WERI-Rb-1 (cell line): Measurements from ENCODE around the gene STK4.

Source experiments
- DNase-seq: peaks from one replicate; pipeline ENCODE4 v3.0.0-alpha.2; 2020
- H3K27ac ChIP-seq: fragments of 250-450 bp; sonication (Bioruptor Pico); 2 replicates; pipeline ENCODE4 v1.5.1; 2020; ENCODE audit warnings: mild to moderate bottlenecking, moderate library complexity
- H3K27me3 ChIP-seq: fragments of 250-450 bp; sonication (Bioruptor Pico); 2 replicates; pipeline ENCODE4 v1.5.1; 2021; ENCODE audit warnings: mild to moderate bottlenecking, low read depth, moderate library complexity; ENCODE audit not compliant: insufficient read depth, severe bottlenecking
- H3K36me3 ChIP-seq: fragments of 250-450 bp; sonication (Bioruptor Pico); 2 replicates; pipeline ENCODE4 v1.5.1; 2020; ENCODE audit warnings: mild to moderate bottlenecking, moderate library complexity
- H3K4me3 ChIP-seq: 2 replicates; pipeline ENCODE4 v1.5.1; 2011; ENCODE audit warnings: low read depth, mild to moderate bottlenecking, control low read depth, low read length
- H3K9me3 ChIP-seq: fragments of 250-450 bp; sonication (Bioruptor Pico); 2 replicates; pipeline ENCODE4 v1.5.1; 2021; ENCODE audit warnings: mild to moderate bottlenecking, moderate library complexity; ENCODE audit not compliant: severe bottlenecking
- TF ChIP-seq, protein P1 (sequence below): IDR thresholded peaks from 2 replicates; pipeline ENCODE4 v1.5.1; 2011; ENCODE audit warnings: low read depth, mild to moderate bottlenecking, control low read depth, inconsistent platforms, low read length

The STK4 gene

DNA sequence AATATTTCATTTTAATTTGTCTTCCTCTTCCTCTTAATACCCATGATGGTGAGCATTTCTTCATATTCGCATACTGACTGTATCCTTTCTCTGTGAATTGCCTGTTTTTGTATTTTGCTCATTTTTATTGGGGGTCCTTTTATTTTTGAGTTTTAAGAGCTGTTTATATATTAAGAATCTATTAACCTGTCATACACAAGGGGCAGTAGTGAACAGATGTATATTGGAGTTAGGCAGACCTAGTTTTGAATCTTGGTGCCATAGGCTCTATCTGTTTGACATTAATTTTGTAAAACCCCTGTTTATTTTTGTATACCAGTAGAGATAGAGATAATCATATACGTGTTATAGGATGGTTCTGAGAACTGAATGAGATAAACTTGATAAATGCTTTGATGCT lies 151.7 kb downstream of the STK4 start:
- DNase-seq: no peak
- Histone ChIP-seq H3K27ac (no peak overlapping the region), H3K27me3 (no peaks in the 10 kb centered on the region), H3K36me3 (no peaks in the 10 kb centered on the region), H3K4me3 (no peak overlapping the region), H3K9me3 (no peaks in the 10 kb centered on the region)
- TF ChIP-seq, protein P1, sequence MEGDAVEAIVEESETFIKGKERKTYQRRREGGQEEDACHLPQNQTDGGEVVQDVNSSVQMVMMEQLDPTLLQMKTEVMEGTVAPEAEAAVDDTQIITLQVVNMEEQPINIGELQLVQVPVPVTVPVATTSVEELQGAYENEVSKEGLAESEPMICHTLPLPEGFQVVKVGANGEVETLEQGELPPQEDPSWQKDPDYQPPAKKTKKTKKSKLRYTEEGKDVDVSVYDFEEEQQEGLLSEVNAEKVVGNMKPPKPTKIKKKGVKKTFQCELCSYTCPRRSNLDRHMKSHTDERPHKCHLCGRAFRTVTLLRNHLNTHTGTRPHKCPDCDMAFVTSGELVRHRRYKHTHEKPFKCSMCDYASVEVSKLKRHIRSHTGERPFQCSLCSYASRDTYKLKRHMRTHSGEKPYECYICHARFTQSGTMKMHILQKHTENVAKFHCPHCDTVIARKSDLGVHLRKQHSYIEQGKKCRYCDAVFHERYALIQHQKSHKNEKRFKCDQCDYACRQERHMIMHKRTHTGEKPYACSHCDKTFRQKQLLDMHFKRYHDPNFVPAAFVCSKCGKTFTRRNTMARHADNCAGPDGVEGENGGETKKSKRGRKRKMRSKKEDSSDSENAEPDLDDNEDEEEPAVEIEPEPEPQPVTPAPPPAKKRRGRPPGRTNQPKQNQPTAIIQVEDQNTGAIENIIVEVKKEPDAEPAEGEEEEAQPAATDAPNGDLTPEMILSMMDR: no peak

DNA sequence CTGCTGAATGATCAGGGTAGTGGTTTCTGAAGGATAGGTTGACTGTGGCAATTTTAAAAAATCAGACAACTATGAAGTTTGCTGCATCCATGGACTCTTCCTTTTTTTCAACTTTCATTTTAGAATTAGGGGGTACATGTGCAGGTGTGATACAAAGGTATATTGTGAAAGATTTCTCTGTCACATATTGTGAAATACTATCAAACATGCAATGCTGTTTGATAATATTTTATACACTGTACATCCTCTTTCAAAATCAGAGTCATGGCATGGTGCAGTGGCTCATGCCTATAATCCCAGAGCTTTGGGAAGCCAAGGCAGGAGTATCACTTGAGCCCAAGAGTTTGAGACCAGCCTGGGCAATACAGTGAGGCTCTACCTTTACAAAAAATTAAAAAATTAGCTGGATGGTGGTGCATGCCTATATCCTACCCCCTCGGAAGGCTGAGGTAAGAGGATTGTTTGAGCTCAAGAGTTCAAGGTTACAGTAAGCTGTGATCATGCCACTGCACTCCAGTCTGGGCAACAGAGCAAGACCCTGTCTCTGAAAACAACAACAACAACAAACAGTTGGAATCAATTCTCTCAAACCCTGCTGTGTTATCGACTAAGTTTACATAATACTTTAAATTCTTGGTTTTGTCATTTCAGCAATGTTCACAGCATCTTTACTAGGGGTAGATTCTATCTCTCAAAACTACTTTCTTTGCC lies 153.4 kb downstream of the STK4 start:
- DNase-seq: no peak
- Histone ChIP-seq H3K27me3 (no peaks in the 10 kb centered on the region), H3K4me3 (no peak overlapping the region), H3K27ac (no peak overlapping the region), H3K36me3 (no peaks in the 10 kb centered on the region), H3K9me3 (no peaks in the 10 kb centered on the region)
- TF ChIP-seq, protein P1: no peak

DNA sequence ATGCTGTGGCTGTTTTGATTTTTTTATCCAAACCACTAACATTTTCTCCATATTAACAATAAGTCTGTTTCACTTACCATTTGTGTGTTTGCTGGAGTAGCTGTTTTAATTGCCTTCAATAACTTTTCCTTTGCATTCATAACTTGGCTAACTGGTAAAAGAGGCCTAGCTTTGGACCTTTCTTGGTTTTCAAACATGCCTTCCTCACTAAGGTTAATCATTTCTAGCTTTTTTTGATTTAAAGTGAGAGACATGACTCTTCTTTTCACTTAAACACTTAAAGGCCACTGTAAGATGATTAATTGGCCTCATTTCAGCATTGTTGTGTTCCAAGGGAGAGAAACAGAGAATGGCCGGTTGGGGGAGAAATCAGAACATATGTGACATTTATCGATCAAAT lies 155.1 kb downstream of the STK4 start:
- Histone ChIP-seq H3K9me3 (no peaks in the 10 kb centered on the region), H3K4me3 (no peak overlapping the region), H3K27me3 (no peaks in the 10 kb centered on the region), H3K36me3 (no peaks in the 10 kb centered on the region), H3K27ac (no peak overlapping the region)
- DNase-seq: no peak
- TF ChIP-seq, protein P1: no peak

DNA sequence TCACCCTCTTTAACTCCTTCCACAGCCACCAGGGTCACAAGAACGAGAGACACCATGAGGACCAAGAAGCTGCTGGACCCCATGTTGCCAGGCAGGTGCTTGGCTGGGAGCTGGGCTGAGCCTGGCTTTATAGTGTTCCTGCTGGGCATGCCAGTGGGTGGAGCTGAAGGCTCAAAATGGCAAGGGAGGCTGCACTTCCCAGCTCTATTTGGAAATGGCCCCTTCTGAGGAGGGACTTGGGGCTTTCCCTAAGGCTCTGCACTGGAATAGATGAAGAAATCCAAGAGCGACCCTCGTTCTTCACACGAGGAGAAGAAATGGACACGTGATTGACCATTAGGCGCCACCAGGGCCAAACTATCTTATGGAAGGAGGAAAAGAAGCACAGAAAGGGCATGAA lies 158.1 kb downstream of the STK4 start, which contains the start of gene WFDC12:
Gene WFDC12 (minus strand): TSS at position 101 of the 400 bp plus-strand sequence. CDS start 18 bp downstream, at position 83.
- DNase-seq: no peak

DNA sequence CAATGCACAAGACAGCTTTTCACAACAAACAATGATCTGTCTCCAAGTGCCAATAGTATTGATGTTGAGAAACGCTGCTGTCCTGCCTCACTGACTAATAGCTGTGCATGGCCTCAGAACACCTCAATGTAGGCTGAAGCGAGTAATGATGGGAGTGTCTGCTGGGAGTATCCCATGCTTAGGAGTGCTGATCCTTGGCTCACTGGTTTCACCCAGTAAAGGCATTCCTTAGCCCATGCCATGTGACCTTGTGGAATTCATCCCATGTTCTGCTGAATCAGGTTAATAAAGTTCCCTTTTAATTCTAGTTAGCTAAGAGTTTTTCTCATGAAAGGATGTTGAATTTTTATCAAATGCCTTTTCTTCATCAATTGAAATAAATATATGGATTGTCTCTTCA lies 161.8 kb downstream of the STK4 start:
- no peaks in the 10 kb centered on the region for H3K9me3 ChIP-seq
- no peak for DNase-seq
- TF ChIP-seq, protein P1: no peak

More for the DNA sequence above, 158.1 kb downstream of the STK4 start, which contains the start of gene WFDC12:
- Histone ChIP-seq H3K4me3 (no peak within 1 kb of the TSS), H3K9me3 (no peaks in the 10 kb centered on the region), H3K27ac (no peak within 1 kb of the TSS), H3K27me3 (no peaks in the 10 kb centered on the region), H3K36me3 (no peaks in the 10 kb centered on the region)
- TF ChIP-seq, protein P1: no peak

More for the DNA sequence above, 161.8 kb downstream of the STK4 start:
- H3K36me3 ChIP-seq: no peaks in the 10 kb centered on the region
- H3K27me3 ChIP-seq: no peaks in the 10 kb centered on the region
- H3K27ac ChIP-seq: no peak overlapping the region
- H3K4me3 ChIP-seq: no peak overlapping the region
